HS-27A (cell line): ENCODE measurements around the gene NLGN1.
A peak's percentile ranks its signal among the peaks of the same experiment; 100 is the strongest.
"Not testable (repeated sequence)": the region's sequence is repeated elsewhere in the genome, so short reads cannot be mapped to it uniquely, and the experiment has no call there.

ENCODE experiments used
- DNase-seq: peaks from one replicate; pipeline ENCODE4 v3.0.0-alpha.2; 2012; ENCODE audit warnings: low read depth, missing footprints

NLGN1 gene

DNA sequence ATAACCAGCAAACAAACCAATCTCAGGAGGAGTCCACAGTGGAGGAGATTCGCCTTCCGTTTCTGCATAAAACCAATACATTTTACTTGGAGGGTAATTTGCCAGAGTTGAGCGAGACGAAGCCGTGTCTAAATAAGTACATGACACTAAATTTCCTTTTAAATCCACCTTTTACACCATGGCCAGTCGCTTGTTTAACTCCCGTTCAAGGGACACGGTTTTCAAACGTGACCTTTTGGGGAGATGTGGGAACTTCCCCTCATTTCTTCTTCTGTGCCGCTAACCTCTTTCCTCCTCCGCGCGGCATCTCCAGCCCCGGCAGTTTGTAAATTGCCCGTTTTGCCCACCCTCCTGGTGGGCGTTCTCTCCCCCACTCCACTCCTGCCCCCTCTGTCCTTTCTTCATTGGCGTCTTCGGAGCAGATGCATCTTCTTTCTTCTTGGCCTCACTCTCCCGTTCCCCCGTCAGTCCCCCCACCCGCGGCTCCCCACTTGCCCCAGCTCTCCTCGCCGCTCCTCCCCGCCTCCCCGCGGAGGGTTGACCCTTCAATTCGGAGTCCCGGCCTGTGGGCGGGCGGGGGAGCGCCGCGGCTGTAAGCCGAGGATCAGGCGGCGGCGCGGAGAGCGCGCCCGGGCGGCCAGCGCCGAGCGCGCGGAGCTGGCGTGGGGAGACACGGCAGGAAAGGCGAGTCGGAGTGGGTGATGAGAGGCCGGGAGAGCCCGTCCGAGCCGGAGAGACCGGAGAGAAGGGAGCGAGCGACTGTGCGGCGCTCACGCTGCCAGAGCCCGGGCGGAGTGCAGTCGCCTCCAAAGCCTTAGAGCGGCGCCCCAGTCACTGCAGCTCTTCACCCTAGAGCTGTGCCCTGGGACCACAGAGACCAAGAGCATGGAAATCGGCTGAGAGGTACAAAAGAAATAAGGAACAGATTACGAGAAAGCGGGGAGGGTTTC lies at the start of gene NLGN1:
TSS of gene NLGN1 (plus strand) at position 584 of the 950 bp plus-strand sequence.
- no peak for DNase-seq

- DNase-seq, result no peak
Measured at GRCh38 chr3:173351886-173352285, 45.7 kb upstream of the NLGN1 start.

GRCh38 chr3:173353137-173353536 lies 44.4 kb upstream of the NLGN1 start:
- not testable (repeated sequence) for DNase-seq

DNA sequence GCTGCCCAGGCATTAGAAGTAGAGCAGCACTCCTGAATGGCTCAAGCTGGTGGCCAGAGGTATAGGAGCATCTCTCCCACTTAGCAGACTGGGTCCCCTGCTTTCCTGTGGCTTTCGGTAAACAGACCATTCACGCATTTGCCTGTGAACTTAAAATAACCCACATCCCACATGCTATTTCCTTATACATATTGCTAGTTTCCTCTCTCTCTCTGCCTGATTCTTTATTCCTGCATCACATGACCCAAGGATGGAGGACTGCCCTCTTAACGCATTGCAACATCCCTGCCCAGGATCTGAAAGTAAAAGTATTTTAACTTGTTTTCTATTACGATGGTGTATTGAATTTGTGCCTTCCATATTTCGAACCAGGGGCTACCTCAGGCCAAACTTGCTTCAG lies 43.4 kb upstream of the NLGN1 start:
- DNase-seq, result no peak

DNA sequence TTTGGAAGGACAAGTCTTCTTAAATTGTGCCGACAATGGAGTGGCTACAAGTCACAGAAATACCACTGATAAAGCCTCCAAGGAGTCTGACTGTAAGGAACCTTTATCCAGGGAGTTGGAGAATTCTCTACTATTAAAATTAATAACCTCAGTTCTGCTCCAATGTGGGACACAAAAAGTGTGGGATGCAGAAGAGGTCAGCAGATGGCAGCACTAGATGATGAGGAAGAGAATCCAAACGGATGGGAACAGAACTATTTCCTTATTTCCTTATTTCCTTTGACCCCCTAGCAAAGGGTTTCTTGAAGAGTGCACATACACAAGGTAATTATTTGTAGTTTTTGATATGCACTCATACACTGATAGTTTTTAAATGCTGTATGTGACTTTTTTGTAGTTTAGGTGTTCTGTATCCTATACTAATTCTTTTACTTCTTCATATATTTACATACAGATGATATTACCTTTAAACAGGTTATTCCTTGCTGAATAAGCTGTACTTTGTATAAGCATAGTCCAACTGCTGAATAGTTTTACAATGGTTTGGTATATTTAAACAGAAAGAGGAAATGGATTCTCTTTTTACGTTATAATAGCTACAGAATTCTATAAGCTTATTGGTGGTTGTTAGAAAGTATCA lies 25.6 kb upstream of the NLGN1 start:
- DNase-seq, result no peak

DNA sequence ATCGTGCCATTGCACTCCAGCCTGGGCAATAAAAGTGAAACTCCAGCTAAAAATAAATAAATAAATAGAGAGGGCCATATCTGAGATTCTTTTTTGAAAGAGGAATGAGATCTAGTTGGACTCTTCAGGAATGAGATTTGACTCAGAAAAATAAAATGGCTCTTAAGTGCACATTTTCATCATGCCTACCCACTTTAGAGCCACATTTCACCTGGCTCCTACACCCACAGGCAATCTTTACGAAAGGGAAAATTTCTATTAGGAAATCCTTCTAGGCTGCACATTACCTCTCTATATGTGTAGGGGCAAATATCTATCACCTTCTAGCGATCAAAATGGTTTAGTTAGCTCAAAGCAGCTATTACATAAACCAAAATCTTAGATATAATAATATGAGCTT lies 16.9 kb upstream of the NLGN1 start:
- DNase-seq, result no peak

DNA sequence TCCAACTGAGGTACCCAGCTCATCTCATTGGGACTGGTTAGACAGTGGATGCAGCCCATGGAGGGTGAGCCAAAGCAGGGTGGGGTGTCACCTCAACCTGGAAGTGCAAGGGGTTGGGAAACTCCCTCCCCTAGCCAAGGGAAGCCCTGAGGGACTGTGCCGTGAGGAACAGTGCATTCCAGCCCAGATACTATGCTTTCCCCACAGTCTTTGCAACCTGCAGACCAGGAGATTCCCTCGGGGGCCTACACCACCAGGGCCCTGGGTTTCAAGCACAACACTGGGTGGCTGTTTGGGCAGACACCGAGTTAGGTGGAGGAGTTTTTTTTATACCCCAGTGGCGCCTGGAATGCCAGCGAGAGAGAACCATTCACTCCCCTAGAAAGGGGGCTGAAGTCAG lies 15.6 kb upstream of the NLGN1 start:
- not testable (repeated sequence) for DNase-seq

- DNase-seq, result no peak
Measured at GRCh38 chr3:173395073-173395411, 2.5 kb upstream of the NLGN1 start.

DNA sequence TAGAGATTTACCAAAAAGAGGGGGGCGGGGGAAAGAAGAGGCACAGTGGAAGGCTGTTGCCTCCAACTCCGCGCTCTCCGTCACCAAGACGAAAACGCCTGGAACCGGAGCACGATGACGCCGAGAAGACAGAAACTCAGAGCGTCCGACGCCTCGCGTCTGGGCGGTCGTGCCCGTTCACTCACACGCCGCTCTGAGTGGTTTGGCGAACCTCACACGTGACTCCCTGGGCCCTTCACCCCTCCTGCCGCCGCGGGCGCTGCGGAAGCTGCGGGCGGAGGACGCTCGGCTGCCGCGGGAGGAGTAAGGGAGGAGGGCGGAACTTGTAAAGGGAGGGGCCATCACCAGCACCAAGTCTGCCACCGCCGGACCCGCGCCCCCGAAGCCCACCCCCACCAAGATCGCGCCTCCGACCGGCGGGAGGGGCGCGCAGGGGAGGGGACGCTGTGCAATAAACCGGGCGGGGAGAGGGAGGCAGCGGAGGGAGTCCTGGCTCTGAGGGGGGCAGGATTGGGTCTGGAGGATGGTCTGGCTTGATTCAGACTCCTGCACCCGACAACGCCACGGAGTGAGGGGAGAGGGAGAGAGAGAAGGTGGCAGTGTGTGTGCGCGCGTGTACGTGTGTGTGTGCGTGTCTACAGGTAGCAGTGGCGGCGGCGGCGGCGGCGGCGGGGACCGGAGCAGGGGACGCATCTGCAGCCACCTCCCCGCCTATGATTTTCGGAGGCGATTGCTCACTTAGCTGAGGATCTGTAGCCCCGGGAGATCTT lies 1.9 kb upstream of the NLGN1 start:
- peak; percentile 39 for DNase-seq

DNA sequence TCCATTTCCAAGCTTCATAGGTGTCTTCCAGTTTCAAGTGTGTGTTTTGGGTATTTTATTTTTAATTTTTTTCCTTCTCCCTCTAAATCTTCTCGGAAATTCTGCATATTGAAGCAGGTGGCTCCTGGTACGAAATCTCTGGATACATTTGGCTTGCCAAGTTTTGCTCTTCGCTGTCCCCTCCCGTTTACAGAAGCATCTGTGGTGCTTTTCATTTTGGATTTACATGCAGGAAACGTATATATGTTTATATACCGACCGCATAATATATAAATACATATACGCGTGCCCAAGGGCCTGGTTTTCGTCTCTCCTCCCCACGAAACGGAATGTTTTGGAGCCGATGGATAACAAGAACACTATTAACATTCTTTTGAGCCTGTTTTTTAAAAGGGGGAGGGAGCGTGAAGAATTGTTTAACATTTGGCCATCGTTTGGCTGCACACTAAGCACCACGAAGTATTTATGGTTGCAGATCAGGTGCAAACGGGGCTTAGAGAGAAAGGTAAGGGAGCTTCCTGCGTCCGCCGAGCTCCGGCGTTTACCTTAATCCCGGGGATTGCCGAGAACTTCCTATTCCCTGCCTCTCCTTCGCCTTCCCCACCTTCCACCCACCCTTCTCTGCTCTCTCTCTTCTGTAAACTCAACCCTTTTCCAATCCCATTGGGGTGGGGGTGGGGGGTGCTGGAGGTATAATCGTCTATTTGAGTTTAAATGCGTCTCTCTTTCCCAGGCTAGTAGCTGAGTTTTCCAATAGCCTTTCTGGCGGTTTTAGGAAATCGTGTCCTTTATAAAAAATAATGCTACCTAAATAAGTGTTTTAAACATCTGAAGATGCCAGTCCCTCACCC lies 1.1 kb upstream of the NLGN1 start:
- no peak for DNase-seq

- no peak for DNase-seq
Measured at GRCh38 chr3:173398111-173398479, 551 bp downstream of the NLGN1 start.

- no peak for DNase-seq
Measured at GRCh38 chr3:173399044-173399443, 1.5 kb downstream of the NLGN1 start.

DNA sequence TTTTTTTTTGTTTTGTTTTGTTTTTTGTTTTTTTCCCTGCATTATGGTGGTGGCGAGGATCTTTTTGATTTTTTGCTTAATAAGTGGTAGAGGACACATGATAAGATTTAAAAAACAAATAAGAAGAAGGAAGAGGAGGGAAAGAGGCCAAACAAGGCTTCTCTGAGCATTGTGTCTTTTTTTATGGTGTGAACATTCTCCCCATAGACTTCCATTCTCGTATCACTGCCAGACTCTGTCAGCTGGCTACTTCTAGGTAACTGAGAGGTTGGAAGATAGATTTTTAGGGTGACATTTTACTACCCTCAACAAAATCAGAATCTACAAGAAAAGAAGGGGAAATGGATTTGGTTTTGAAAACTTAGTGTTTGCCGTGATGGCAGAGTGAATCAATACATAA lies 3.8 kb downstream of the NLGN1 start:
- DNase-seq, result no peak

DNA sequence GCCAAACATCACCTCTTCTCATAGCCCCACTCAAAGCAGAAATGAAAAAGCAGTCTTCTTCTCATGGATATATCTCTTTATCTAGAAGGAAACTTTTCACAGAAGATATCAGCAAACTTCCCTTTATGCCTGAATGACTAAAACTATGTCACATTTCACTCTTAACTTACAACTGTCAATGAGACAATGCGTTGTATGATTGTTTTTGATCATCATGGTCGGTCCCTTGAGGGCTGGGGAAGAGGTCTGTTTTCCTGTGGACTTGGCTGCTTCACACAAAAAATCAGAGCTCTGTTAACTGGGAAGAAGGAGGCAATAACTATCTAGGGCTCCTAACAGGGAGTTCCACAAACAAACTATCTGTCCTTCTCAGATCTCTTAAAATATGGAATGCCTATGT lies 5.1 kb downstream of the NLGN1 start:
- no peak for DNase-seq

DNA sequence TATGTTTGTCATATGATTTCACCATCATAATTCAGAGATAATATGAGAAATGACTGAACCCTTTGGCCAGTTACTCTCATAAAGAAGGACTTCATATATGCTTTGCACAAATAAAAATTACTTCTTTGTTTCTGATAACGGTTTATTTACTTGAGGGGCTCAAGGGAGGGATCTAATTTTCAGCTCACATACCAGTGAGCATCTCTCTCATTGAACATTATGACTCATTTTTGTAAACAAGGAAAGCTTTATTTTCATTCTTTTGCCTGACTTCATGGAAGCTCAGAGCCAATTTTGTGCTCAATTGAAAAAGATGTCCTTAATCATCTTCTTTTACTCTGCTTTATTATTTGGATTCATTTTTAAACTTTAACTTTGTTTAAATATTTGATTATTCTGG lies 5.8 kb downstream of the NLGN1 start:
- DNase-seq, result no peak

DNA sequence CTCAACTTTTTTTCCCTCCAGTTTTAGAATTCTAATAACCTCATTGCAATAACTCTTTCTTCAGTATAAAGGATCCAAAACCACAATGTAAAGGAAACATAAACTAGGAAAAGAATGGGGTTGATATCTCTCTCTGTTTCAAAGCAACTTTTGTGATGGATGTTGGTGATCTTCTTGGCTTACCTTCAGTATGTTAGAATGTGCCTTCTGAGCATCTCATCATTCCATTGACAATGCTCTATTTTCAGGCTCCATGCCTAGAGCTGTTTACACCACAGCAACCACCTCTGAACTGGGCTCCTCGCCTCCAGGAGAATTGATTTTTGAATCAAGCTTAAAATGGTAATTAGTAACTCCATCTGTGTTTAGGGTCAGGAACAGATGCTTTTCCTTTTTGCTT lies 6.6 kb downstream of the NLGN1 start:
- DNase-seq, result no peak

- DNase-seq, result no peak
Measured at GRCh38 chr3:173410436-173410835, 12.9 kb downstream of the NLGN1 start.

DNA sequence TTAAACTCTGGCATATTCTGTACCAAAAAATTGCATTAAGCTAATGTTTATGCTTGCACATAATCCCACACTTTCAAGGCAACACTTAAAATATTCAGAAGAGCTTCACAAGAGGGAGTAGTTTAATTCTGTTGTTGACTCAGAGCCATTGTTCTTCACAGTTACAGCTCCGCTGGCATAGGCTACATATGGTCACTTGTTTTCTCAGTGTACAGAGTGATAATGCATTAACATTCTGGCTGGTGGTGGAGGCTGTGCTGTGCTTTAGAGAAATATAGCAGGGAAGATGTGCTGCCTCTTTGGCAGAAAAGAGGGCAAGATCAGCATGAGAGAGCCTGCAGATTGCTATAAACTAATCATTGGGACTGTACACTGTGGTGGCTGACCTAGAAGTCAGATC lies 13.3 kb downstream of the NLGN1 start:
- no peak for DNase-seq

GRCh38 chr3:173411375-173411973 lies 13.9 kb downstream of the NLGN1 start:
- DNase-seq, result no peak

- no peak for DNase-seq
Measured at GRCh38 chr3:173416070-173416469, 18.5 kb downstream of the NLGN1 start.

DNA sequence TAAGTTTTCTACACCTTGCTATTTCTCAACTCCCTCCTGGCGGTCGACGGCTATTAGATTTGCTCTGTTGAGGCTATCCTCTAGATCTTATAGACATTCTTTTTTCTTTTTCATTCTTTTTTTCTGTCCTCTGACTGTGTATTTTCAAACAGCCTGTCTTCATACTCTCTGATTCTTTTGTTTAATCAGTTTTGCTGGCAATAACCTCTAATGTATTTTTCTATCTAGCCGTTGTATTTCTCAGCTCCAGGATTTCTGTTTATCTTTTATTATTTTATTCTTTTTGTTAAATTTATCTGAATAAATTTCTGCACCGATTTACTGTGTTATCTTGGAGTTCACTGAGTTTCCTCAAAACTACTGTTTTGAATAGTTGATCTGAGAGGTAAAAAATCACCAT lies 31.5 kb downstream of the NLGN1 start:
- no peak for DNase-seq

DNA sequence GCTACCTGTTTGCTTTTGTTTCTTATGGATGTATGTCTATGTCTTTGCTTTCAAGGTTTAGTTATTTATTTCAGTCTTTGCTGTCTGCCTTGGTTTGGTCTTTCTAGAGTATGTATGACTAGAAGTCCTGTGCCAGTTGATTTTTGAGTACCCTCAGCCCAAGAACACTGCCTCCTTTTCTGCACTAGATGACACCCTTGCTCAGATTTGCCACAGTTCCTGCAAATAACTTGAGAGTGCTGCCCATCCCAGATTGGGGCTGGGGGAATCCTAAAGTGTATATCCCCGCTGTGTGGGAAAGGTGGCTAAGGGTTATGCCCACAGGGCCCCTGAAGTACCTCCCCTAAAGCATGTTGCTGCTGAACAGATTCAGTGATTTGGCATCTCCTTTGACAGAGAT lies 32.0 kb downstream of the NLGN1 start:
- no peak for DNase-seq
